HG03045 (cell line): ENCODE measurements around the gene NSMF.
"Not testable (repeated sequence)": the region's sequence is repeated elsewhere in the genome, so short reads cannot be mapped to it uniquely, and the experiment has no call there.

Source experiments
- ATAC-seq: cut with Tn5 transposase; IDR thresholded peaks from one replicate; pipeline ENCODE4 v1.9.1; 2021; ENCODE audit warnings: mild to moderate bottlenecking, moderate library complexity; ENCODE audit not compliant: unreplicated experiment

Gene NSMF

GRCh38 chr9:137416563-137417151 lies 42.5 kb downstream of the NSMF start:
- ATAC-seq = no peak

GRCh38 chr9:137416006-137416562 lies 43.0 kb downstream of the NSMF start:
- ATAC-seq = no peak

GRCh38 chr9:137415451-137415850 lies 43.7 kb downstream of the NSMF start:
- no peak for ATAC-seq

- no peak for ATAC-seq
Measured at GRCh38 chr9:137412431-137412830, 46.7 kb downstream of the NSMF start.

GRCh38 chr9:137411645-137412380 lies 47.3 kb downstream of the NSMF start:
- ATAC-seq = no peak

GRCh38 chr9:137411260-137411644 lies 47.9 kb downstream of the NSMF start:
- no peak for ATAC-seq

GRCh38 chr9:137410891-137411249 lies 48.3 kb downstream of the NSMF start:
- ATAC-seq = no peak

- ATAC-seq = not testable (repeated sequence)
Measured at GRCh38 chr9:137410236-137410890, 48.8 kb downstream of the NSMF start.

- no peak for ATAC-seq
Measured at GRCh38 chr9:137409515-137409914, 49.6 kb downstream of the NSMF start.

GRCh38 chr9:137408651-137409405 lies 50.3 kb downstream of the NSMF start:
- no peak for ATAC-seq

GRCh38 chr9:137407590-137408300 lies 51.4 kb downstream of the NSMF start:
- no peak for ATAC-seq

- no peak for ATAC-seq
Measured at GRCh38 chr9:137406876-137407589, 52.1 kb downstream of the NSMF start.

GRCh38 chr9:137406085-137406760 lies 52.9 kb downstream of the NSMF start:
- ATAC-seq = no peak

- no peak for ATAC-seq
Measured at GRCh38 chr9:137405677-137406081, 53.5 kb downstream of the NSMF start.

GRCh38 chr9:137404961-137405567 lies 54.1 kb downstream of the NSMF start:
- ATAC-seq = no peak

GRCh38 chr9:137403269-137403668 lies 55.9 kb downstream of the NSMF start:
- no peak for ATAC-seq

- no peak for ATAC-seq
Measured at GRCh38 chr9:137402746-137403145, 56.4 kb downstream of the NSMF start.

- ATAC-seq = no peak
Measured at GRCh38 chr9:137398561-137399468, 60.3 kb downstream of the NSMF start.
